Adrenal gland (tissue), 5 donors: ENCODE results near the gene IFT88.

ENCODE experiments used
- POLR2A ChIP-seq, 2 donors: fragments of 450-650 bp; IDR thresholded peaks; one replicate each; pipeline ENCODE4 v1.6.1; 2017; ENCODE audit warnings: antibody characterized with exemption in 2 of 2, mild to moderate bottlenecking in 2 of 2, moderate library complexity in 1 of 2
- TF ChIP-seq, protein P1 (sequence below), 6 experiments: fragments of 450-650 bp in 4 of 6; fragments of 200-600 bp in 2 of 6; sonication (generic) in 1 of 6; IDR thresholded peaks; 1 replicate in 5 of 6; 2 replicates in 1 of 6; pipeline versions ENCODE4 v1.5.1 to v1.8.0; 2016 to 2021; ENCODE audit warnings: antibody characterized with exemption in 6 of 6, mild to moderate bottlenecking in 2 of 6, moderate library complexity in 1 of 6
- donor health status: DM: no; HTN: no; CAD: no.

DNA sequence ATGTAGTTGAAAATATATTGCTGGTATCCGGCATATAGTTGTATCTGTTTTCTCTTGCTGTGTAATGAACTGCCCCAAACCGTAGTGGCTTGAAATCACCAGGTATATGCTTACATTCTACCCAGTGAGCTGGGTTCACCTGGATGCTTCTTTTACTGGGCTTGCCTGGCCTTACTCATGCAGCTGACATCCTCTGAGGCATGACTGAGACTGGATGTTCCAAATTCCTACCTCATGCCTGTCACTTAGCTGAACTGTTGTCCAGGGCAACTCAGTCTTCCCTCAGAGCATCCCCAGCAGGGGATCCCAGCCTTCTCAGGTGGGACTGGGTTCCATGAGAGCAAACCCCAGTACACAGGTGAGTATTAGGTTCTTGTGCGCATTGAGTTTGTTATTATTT lies 66.8 kb downstream of the IFT88 start:
- TF ChIP-seq, protein P1, sequence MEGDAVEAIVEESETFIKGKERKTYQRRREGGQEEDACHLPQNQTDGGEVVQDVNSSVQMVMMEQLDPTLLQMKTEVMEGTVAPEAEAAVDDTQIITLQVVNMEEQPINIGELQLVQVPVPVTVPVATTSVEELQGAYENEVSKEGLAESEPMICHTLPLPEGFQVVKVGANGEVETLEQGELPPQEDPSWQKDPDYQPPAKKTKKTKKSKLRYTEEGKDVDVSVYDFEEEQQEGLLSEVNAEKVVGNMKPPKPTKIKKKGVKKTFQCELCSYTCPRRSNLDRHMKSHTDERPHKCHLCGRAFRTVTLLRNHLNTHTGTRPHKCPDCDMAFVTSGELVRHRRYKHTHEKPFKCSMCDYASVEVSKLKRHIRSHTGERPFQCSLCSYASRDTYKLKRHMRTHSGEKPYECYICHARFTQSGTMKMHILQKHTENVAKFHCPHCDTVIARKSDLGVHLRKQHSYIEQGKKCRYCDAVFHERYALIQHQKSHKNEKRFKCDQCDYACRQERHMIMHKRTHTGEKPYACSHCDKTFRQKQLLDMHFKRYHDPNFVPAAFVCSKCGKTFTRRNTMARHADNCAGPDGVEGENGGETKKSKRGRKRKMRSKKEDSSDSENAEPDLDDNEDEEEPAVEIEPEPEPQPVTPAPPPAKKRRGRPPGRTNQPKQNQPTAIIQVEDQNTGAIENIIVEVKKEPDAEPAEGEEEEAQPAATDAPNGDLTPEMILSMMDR (IDR thresholded peaks at IDR 0.05): no peak
- TF ChIP-seq POLR2A (IDR thresholded peaks at IDR 0.05): no peak
